ENCODE data around the gene OLFML1. TPM values are rescaled to one million over a fixed set of nuclear protein-coding genes. Genes with fewer than 3 reads are reported as not detected.
A peak's percentile ranks its signal among the peaks of the same experiment; 100 is the strongest.

OLFML1 gene
- total RNA-seq, 3 donors from 2014 or later, result 4.6 to 11.9 (median 4.6) TPM

- TF ChIP-seq POLR2AphosphoS5 (IDR thresholded peaks at IDR 0.05) (no peak), POLR2A (IDR thresholded peaks at IDR 0.05) (no peak)
- TF ChIP-seq, protein P1, sequence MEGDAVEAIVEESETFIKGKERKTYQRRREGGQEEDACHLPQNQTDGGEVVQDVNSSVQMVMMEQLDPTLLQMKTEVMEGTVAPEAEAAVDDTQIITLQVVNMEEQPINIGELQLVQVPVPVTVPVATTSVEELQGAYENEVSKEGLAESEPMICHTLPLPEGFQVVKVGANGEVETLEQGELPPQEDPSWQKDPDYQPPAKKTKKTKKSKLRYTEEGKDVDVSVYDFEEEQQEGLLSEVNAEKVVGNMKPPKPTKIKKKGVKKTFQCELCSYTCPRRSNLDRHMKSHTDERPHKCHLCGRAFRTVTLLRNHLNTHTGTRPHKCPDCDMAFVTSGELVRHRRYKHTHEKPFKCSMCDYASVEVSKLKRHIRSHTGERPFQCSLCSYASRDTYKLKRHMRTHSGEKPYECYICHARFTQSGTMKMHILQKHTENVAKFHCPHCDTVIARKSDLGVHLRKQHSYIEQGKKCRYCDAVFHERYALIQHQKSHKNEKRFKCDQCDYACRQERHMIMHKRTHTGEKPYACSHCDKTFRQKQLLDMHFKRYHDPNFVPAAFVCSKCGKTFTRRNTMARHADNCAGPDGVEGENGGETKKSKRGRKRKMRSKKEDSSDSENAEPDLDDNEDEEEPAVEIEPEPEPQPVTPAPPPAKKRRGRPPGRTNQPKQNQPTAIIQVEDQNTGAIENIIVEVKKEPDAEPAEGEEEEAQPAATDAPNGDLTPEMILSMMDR (IDR thresholded peaks at IDR 0.05), result no peak
- Histone ChIP-seq H3K4me1 (no peaks in the 10 kb centered on the region), H3K36me3 (peaks cover 4% of the 10 kb centered on the region), H3K4me3 (no peak overlapping the region), H3K27ac (no peak overlapping the region), H3K27me3 (no peaks in the 10 kb centered on the region), H3K9me3 (no peaks in the 10 kb centered on the region)
- intact Hi-C loops (cut with DNase I; ENCODE audit: low total_unique reads), result no loop called here
- DNase-seq (ENCODE audit: low spot score in 2 of 2), result no peak
These were observed 14.2 kb upstream of the OLFML1 start for GRCh38 chr11:7471071-7471470.

- DNase-seq (ENCODE audit: low spot score in 2 of 2), result no peak
- Histone ChIP-seq H3K27me3 (no peaks in the 10 kb centered on the region), H3K36me3 (peaks cover 4% of the 10 kb centered on the region), H3K27ac (no peak overlapping the region), H3K4me1 (no peaks in the 10 kb centered on the region), H3K9me3 (no peaks in the 10 kb centered on the region), H3K4me3 (no peak overlapping the region)
- intact Hi-C loops (cut with DNase I; ENCODE audit: low total_unique reads), result no loop called here
- TF ChIP-seq, protein P1 (IDR thresholded peaks at IDR 0.05), result no peak
- TF ChIP-seq POLR2AphosphoS5 (IDR thresholded peaks at IDR 0.05) (no peak), POLR2A (IDR thresholded peaks at IDR 0.05) (no peak)
These were observed 11.6 kb upstream of the OLFML1 start for GRCh38 chr11:7473717-7474116.

DNA sequence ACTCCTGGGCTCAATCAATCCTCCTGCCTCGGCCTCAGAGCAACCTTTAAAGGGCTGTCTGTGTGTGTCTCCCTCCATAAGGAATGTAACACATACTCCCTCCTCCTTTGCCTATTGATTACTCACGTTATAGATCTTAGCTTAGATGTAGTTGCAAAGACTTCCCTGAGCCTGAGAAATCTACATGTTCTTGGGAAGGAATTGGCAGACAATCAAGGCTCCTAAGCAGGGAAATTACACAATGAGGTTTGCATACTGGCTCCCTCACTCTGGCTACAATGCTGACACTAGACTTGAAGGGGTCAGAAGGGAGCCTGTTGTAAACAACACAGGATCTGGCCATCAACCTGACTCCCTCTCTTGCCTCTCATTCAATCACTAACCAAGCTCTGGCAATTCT, 5.2 kb upstream of the OLFML1 start:
- H3K4me3 ChIP-seq, result no peak overlapping the region
- no peaks in the 10 kb centered on the region for H3K4me1 ChIP-seq
- no peaks in the 10 kb centered on the region for H3K36me3 ChIP-seq
- no peak for TF ChIP-seq POLR2A (IDR thresholded peaks at IDR 0.05)
- TF ChIP-seq POLR2AphosphoS5 (IDR thresholded peaks at IDR 0.05), result no peak
- TF ChIP-seq, protein P1 (IDR thresholded peaks at IDR 0.05), result no peak
- DNase-seq (ENCODE audit: low spot score in 2 of 2), result no peak
- H3K27ac ChIP-seq, result no peak overlapping the region
- H3K27me3 ChIP-seq, result no peaks in the 10 kb centered on the region
- H3K9me3 ChIP-seq, result no peaks in the 10 kb centered on the region
- intact Hi-C loops (cut with DNase I; ENCODE audit: low total_unique reads), result no loop called here

DNA sequence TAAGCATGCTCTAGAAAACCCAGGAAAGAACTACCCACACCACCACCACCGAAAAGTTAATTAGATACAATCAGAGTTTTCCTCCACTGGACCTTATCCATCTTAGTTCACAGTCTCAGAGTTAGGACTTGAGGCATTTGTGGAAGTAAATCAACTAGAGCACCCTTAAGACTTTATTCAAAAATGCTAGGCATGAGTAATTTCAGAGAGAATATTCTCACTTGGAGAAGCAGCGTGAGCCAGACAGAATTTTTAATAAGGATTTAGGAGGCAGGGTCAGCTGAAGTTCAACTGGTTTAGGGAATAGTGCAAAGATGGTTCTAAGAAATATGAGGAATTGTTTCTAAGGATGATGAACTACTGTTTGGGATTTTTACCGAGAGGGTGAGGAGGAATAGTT, 1.2 kb upstream of the OLFML1 start:
- DNase-seq (ENCODE audit: low spot score in 2 of 2), result no peak
- no peak overlapping the region for H3K4me3 ChIP-seq
- H3K9me3 ChIP-seq, result no peaks in the 10 kb centered on the region
- H3K36me3 ChIP-seq, result no peaks in the 10 kb centered on the region
- no peaks in the 10 kb centered on the region for H3K27me3 ChIP-seq
- TF ChIP-seq POLR2A (IDR thresholded peaks at IDR 0.05) (no peak), POLR2AphosphoS5 (IDR thresholded peaks at IDR 0.05) (no peak)
- TF ChIP-seq, protein P1 (IDR thresholded peaks at IDR 0.05), result no peak
- intact Hi-C loops (cut with DNase I; ENCODE audit: low total_unique reads), result no loop called here
- H3K27ac ChIP-seq, result no peak overlapping the region
- H3K4me1 ChIP-seq, result no peaks in the 10 kb centered on the region

DNA sequence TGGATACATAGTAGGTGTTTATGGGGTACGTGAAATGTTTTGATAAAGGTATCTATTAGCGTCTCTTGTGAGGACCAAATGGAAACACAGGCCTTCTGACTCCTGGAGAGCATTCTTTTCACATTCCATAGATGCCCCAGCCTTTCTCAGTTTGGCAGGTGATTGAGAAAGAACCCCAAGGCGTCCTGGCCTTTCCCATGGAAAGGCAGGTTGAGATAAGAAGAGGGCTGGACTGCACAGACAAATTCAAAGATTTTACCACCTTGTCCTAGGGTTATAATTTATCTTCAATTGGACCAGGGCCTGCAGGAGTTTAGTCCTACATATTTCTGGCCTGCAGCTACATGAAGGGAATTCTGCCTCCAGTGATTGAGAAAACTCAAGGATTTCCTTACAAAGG, 661 bp upstream of the OLFML1 start:
- Histone ChIP-seq H3K27me3 (no peaks in the 10 kb centered on the region), H3K4me1 (no peaks in the 10 kb centered on the region), H3K4me3 (peak overlapping the region in 1 of 3 donors; percentile 62), H3K9me3 (no peaks in the 10 kb centered on the region), H3K36me3 (no peaks in the 10 kb centered on the region), H3K27ac (peak overlapping the region in 1 of 2 donors; percentile 79)
- intact Hi-C loops (cut with DNase I; ENCODE audit: low total_unique reads), result no loop called here
- DNase-seq (ENCODE audit: low spot score in 2 of 2), result no peak
- TF ChIP-seq, protein P1 (IDR thresholded peaks at IDR 0.05), result no peak
- no peak for TF ChIP-seq POLR2AphosphoS5 (IDR thresholded peaks at IDR 0.05)
- TF ChIP-seq POLR2A (IDR thresholded peaks at IDR 0.05), result no peak

Data from breast epithelium (tissue), 4 donors.